GM12891 (cell line): Measurements from ENCODE around the gene ZNF618.

ENCODE experiments used
- DNase-seq: peaks from one replicate; pipeline ENCODE4 v3.0.0; 2011; ENCODE audit warnings: low spot score; ENCODE audit not compliant: insufficient read length
- FAIRE-seq: peaks from 2 replicates; lab custom pipeline; 2011; peaks lifted over from hg19 to GRCh38; lab: Jason Lieb, UNC
- PAX5 ChIP-seq: IDR thresholded peaks from 2 replicates; pipeline ENCODE4 v1.6.1; 2011; ENCODE audit warnings: low read length, moderate library complexity, mild to moderate bottlenecking; ENCODE audit not compliant: insufficient read depth, severe bottlenecking
- POLR2A ChIP-seq: IDR thresholded peaks from 2 replicates; pipeline ENCODE4 v1.6.1; 2011; ENCODE audit warnings: low read depth, low read length, control low read depth
- POLR2AphosphoS5 ChIP-seq: IDR thresholded peaks from 2 replicates; pipeline ENCODE4 v1.6.1; 2011; ENCODE audit warnings: low read depth, low read length, control low read depth
- POU2F2 ChIP-seq: IDR thresholded peaks from 2 replicates; pipeline ENCODE4 v1.6.1; 2011; ENCODE audit warnings: low read depth, mild to moderate bottlenecking, control low read depth, low read length, moderate library complexity
- SPI1 ChIP-seq: IDR thresholded peaks from 2 replicates; pipeline ENCODE4 v1.6.1; 2011; ENCODE audit warnings: low read depth, low read length, control low read depth
- TAF1 ChIP-seq: IDR thresholded peaks from 2 replicates; pipeline ENCODE4 v1.6.1; 2011; ENCODE audit warnings: low read depth, low read length, control low read depth

The ZNF618 gene

GRCh38 chr9:113941056-113941455 lies 64.9 kb downstream of the ZNF618 start:
- DNase-seq (no peak), FAIRE-seq (no peak)
- no peak for TF ChIP-seq SPI1
- TF ChIP-seq POLR2AphosphoS5: no peak
- TF ChIP-seq POU2F2: no peak
- no peak for TF ChIP-seq TAF1
- no peak for TF ChIP-seq PAX5
- no peak for TF ChIP-seq POLR2A

GRCh38 chr9:113941526-113941925 lies 65.4 kb downstream of the ZNF618 start:
- TF ChIP-seq SPI1: no peak
- no peak for TF ChIP-seq PAX5
- no peak for TF ChIP-seq POLR2A
- TF ChIP-seq POLR2AphosphoS5: no peak
- TF ChIP-seq POU2F2: no peak
- no peak for TF ChIP-seq TAF1
- DNase-seq: no peak
- no peak for FAIRE-seq

- DNase-seq: no peak
- TF ChIP-seq POLR2AphosphoS5: no peak
- no peak for TF ChIP-seq POU2F2
- no peak for TF ChIP-seq SPI1
- no peak for TF ChIP-seq PAX5
- TF ChIP-seq POLR2A: no peak
- TF ChIP-seq TAF1: no peak
- no peak for FAIRE-seq
These were observed 67.3 kb downstream of the ZNF618 start for GRCh38 chr9:113943112-113944009.

GRCh38 chr9:113945784-113946183 lies 69.7 kb downstream of the ZNF618 start:
- DNase-seq: no peak
- TF ChIP-seq POLR2AphosphoS5 (no peak), SPI1 (no peak), POU2F2 (no peak)
- FAIRE-seq: no peak

GRCh38 chr9:113946496-113947115 lies 70.5 kb downstream of the ZNF618 start:
- no peak for TF ChIP-seq POLR2AphosphoS5
- TF ChIP-seq PAX5: no peak
- DNase-seq (no peak), FAIRE-seq (no peak)

GRCh38 chr9:113947941-113948340 lies 71.8 kb downstream of the ZNF618 start:
- no peak for TF ChIP-seq POLR2A
- TF ChIP-seq SPI1: no peak
- TF ChIP-seq PAX5: no peak
- TF ChIP-seq TAF1: no peak
- no peak for TF ChIP-seq POLR2AphosphoS5
- TF ChIP-seq POU2F2: no peak
- no peak for DNase-seq
- FAIRE-seq: no peak

- DNase-seq (no peak), FAIRE-seq (no peak)
- no peak for TF ChIP-seq POLR2AphosphoS5
- TF ChIP-seq SPI1: no peak
- no peak for TF ChIP-seq TAF1
- no peak for TF ChIP-seq POLR2A
- TF ChIP-seq POU2F2: no peak
- no peak for TF ChIP-seq PAX5
These were observed 72.9 kb downstream of the ZNF618 start for GRCh38 chr9:113948891-113949570.

GRCh38 chr9:113949571-113950078 lies 73.5 kb downstream of the ZNF618 start:
- DNase-seq: no peak
- no peak for FAIRE-seq
- no peak for TF ChIP-seq POLR2A

- TF ChIP-seq POU2F2: no peak
- no peak for TF ChIP-seq PAX5
- TF ChIP-seq POLR2A: no peak
- TF ChIP-seq SPI1: no peak
- TF ChIP-seq TAF1: no peak
- no peak for TF ChIP-seq POLR2AphosphoS5
- FAIRE-seq (no peak), DNase-seq (no peak)
These were observed 74.3 kb downstream of the ZNF618 start for GRCh38 chr9:113950195-113951031.
